A673 (cell line): ENCODE data around the gene DDT.
"Not testable (repeated sequence)": the region's sequence is repeated elsewhere in the genome, so short reads cannot be mapped to it uniquely, and the experiment has no call there.

Source experiments
- CTCF ChIP-seq: fragments of 300-800, 200-600 bp; sonication (generic); conservative IDR thresholded peaks from 2 replicates; pipeline ENCODE4 v1.5.1; 2017; ENCODE audit warnings: low read depth, mild to moderate bottlenecking, antibody characterized with exemption, low read length, moderate library complexity, mixed read lengths
- EZH2 ChIP-seq: fragments of 200-600 bp; sonication (generic); IDR thresholded peaks from 2 replicates; pipeline ENCODE4 v1.6.1; 2017; ENCODE audit warnings: borderline replicate concordance, low read depth, mild to moderate bottlenecking, mixed read lengths, antibody characterized with exemption, low read length; ENCODE audit not compliant: poor library complexity, severe bottlenecking

GRCh38 chr22:23951383-23951782 lies 22.9 kb downstream of the DDT start:
- not testable (repeated sequence) for TF ChIP-seq CTCF, EZH2
